DLD1 (cell line): ENCODE measurements around the gene KCNJ14.

Experiments
- in situ Hi-C: cut with HindIII; loops from 2 replicates; pipeline ENCODE4 v1.10.0; 2017; ENCODE audit warnings: low sequenced_read_pairs

Gene KCNJ14

GRCh38 chr19:48444129-48444935 lies 11.0 kb upstream of the KCNJ14 start:
- in situ Hi-C loops = loop anchor here (25.0 kb wide), 1 partner anchor 107 kb away; the partner anchor contains the start of gene EMP3

- in situ Hi-C loops = loop anchor here (25.0 kb wide), 1 partner anchor 108 kb away; the partner anchor contains the start of gene EMP3
These were observed 10.5 kb upstream of the KCNJ14 start for GRCh38 chr19:48444936-48445200.

- in situ Hi-C loops = loop anchor here (25.0 kb wide), 1 partner anchor 108 kb away; the partner anchor contains the start of gene EMP3
These were observed 10.1 kb upstream of the KCNJ14 start for GRCh38 chr19:48445256-48445605.

GRCh38 chr19:48445606-48446481 lies 9.5 kb upstream of the KCNJ14 start, which contains the start of gene GRWD1:
TSS of gene GRWD1 (plus strand) at chr19:48445983. CDS start at chr19:48446006, 23 bp downstream.
- in situ Hi-C loops = loop anchor here (25.0 kb wide), 1 partner anchor 109 kb away; the partner anchor contains the start of gene EMP3

- in situ Hi-C loops = loop anchor here (25.0 kb wide), 1 partner anchor 109 kb away; the partner anchor contains the start of gene EMP3
These were observed 8.8 kb upstream of the KCNJ14 start for GRCh38 chr19:48446579-48446978.

- in situ Hi-C loops = loop anchor here (25.0 kb wide), 1 partner anchor 111 kb away; the partner anchor contains the start of gene EMP3
These were observed 6.8 kb upstream of the KCNJ14 start for GRCh38 chr19:48448563-48448962.

GRCh38 chr19:48450441-48450840 lies 4.9 kb upstream of the KCNJ14 start:
- in situ Hi-C loops = no loop called here

GRCh38 chr19:48450863-48451262 lies 4.5 kb upstream of the KCNJ14 start:
- in situ Hi-C loops = no loop called here

- in situ Hi-C loops = no loop called here
These were observed 3.8 kb upstream of the KCNJ14 start for GRCh38 chr19:48451624-48452023.

- in situ Hi-C loops = no loop called here
These were observed 2.8 kb upstream of the KCNJ14 start for GRCh38 chr19:48452289-48453190.

- in situ Hi-C loops = no loop called here
These were observed 1.1 kb upstream of the KCNJ14 start for GRCh38 chr19:48454150-48454730.

- in situ Hi-C loops = no loop called here
These were observed 661 bp downstream of the KCNJ14 start for GRCh38 chr19:48455908-48456562.

GRCh38 chr19:48456864-48457263 lies 1.5 kb downstream of the KCNJ14 start:
- in situ Hi-C loops = no loop called here

- in situ Hi-C loops = no loop called here
These were observed 2.6 kb downstream of the KCNJ14 start for GRCh38 chr19:48458016-48458415.

GRCh38 chr19:48461651-48461981 lies 6.2 kb downstream of the KCNJ14 start:
- in situ Hi-C loops = no loop called here

- in situ Hi-C loops = no loop called here
These were observed 6.7 kb downstream of the KCNJ14 start for GRCh38 chr19:48461982-48462655.

GRCh38 chr19:48465215-48465614 lies 9.8 kb downstream of the KCNJ14 start:
- in situ Hi-C loops = no loop called here

- in situ Hi-C loops = no loop called here
These were observed 11.4 kb downstream of the KCNJ14 start for GRCh38 chr19:48466561-48467325.
